HG03432 (cell line): ENCODE data around the gene TMEM120A.
"Not testable (repeated sequence)": the region's sequence is repeated elsewhere in the genome, so short reads cannot be mapped to it uniquely, and the experiment has no call there.

Experiments
- ATAC-seq: cut with Tn5 transposase; IDR thresholded peaks from one replicate; pipeline ENCODE4 v1.9.1; 2021; ENCODE audit warnings: mild to moderate bottlenecking, moderate library complexity; ENCODE audit not compliant: unreplicated experiment

TMEM120A gene

DNA sequence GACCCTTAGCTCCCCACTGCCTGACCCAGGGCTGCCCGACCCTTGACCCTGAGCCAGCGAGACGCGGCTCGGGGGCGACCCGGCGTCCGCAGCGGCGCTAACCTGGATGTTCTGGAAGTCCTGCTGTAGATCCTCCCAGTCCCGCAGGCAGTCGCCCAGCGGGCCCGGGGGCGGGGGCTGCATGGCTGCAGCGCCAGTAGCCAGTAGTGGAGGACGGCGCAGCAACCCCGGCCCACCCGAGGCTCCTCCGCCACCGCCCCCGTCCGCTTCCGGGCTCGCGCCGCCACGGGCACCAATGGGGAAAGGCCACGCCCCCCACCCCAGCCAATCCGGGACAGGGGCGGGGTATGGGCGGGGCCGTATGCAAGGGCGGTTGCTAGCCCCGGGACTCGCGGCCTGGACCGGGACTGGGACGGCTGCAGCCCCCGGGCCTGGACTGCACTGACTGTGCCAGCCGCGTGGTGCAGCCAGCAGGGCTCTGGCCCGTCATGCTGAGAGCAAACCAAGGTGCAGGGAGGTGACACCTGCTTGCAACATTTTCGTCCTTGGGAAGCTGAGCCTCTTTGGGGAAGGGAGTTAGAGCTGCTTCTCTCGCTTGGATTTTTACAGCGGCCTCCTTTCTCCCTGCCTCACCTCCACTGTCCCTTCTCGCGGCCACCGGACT lies at the start of gene TMEM120A:
Gene TMEM120A (minus strand): TSS at position 208 of the 664 bp plus-strand sequence. CDS start 25 bp downstream, at position 183.
- peak; percentile 96 for ATAC-seq

GRCh38 chr7:76040126-76040525 lies 45.7 kb upstream of the TMEM120A start:
- no peak for ATAC-seq

DNA sequence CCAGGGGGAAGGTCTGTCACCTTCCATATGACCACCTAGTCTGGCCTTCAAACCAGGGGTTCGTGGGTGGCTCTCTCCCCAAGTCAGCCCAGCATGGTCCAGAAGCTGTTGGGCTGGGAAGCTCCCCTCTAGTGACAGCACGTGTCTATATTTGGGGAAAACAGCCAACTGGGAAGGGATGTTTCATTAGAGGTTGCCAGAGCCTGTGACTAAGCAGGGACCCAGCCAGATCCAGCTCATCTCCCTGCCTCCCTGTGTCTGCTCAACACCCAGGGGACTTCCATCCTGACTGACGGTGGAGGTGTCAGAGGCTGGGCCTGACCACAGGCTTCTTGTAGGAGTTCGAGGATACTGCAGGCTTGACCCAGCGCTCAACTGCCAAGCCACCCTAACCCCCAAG lies 42.9 kb upstream of the TMEM120A start:
- no peak for ATAC-seq

DNA sequence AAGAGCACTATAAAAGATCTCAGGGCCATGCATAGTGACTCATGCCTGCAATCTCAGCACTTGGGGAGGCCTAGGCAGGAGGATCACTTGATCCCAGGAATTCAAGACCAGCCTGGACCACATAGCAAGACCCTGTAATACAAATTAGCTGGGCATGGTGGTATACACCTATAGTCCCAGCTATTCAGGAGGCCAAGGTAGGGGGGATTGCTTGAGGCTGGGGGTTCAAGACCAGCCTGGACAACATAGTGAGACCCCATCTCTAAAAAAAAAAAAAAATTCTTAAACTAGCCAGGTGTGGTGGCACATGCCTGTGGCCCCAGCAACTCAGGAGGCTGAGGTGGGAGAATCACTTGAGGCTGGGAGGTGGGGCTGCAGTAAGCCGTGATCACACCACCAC lies 37.6 kb upstream of the TMEM120A start:
- no peak for ATAC-seq

- not testable (repeated sequence) for ATAC-seq
These were observed 35.3 kb upstream of the TMEM120A start for GRCh38 chr7:76029682-76030081.

DNA sequence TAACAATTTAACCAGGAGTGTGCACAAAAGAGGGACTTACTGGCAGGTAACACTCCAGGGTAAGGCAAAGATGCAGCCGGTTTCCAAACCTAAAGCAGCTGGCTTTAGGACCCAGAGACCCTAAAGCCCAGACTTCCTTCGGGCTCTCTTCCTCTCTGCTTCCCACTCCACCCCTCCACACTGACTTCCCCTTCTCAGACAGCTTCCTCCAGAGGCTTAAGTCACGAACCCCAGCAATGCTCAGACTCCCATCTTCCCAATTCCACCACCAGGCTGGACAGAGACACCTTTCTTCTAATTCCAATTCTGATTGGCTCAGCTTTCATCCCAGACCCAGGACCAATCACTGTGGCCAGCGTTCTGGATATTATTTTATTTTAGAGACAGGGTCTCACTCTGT lies 28.6 kb upstream of the TMEM120A start:
- ATAC-seq, result no peak

GRCh38 chr7:76022026-76022780 lies 27.8 kb upstream of the TMEM120A start:
- no peak for ATAC-seq

DNA sequence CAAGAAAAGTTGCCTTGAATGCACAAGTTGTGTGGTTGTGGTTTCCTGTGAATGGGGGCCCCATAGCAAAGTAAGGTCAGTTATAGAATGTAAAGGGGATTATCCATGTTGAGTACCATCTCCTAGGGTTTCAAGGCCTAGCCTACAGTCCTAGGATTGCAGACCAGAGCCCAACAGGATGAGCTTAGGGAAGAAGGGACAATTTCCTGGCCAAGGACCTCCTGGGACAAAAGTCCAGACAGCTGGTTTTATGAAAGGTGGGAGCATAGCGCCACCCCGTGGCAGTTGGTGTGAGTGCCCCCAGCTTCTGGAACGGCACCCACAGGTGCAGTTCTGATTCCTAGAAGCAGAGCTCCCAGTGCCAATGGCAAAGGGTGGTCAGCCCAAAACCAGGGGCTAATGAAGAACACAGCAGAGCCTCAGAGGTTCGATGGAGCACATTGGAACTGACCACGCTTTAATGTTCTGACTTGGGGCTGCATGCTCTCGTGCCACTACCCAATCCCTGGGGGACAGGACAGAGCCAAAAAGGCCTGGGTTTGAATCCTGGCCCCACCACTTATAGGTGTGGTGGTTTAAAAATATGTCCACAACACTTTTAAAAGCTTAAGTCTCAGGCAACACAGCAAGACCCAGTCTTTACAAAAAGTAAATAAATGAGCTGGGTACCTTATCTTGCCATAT lies 25.8 kb upstream of the TMEM120A start:
- ATAC-seq, result no peak

GRCh38 chr7:76018520-76018919 lies 24.1 kb upstream of the TMEM120A start:
- not testable (repeated sequence) for ATAC-seq

GRCh38 chr7:76016191-76016947 lies 22.0 kb upstream of the TMEM120A start:
- no peak for ATAC-seq

GRCh38 chr7:76011442-76011861 lies 17.1 kb upstream of the TMEM120A start:
- no peak for ATAC-seq

GRCh38 chr7:76009672-76010600 lies 15.5 kb upstream of the TMEM120A start:
- ATAC-seq, result no peak

- ATAC-seq, result no peak
These were observed 13.8 kb upstream of the TMEM120A start for GRCh38 chr7:76008156-76008687.

DNA sequence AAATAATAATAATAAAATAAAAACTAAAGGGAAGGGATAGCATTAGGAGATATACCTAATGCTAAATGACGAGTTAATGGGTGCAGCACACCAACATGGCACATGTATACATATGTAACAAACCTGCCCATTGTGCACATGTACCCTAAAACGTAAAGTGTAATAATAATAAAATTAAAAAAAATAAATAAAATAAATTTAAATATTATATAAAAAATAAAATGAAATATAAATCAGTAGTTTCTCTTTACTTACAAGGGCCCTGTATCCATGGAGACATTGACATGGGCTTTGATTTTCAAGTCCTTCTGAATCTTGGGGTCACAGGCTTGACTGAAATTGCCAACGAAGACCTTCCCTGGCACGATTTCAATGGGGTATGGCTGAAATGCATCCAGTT lies 10.6 kb upstream of the TMEM120A start:
- ATAC-seq, result not testable (repeated sequence)

DNA sequence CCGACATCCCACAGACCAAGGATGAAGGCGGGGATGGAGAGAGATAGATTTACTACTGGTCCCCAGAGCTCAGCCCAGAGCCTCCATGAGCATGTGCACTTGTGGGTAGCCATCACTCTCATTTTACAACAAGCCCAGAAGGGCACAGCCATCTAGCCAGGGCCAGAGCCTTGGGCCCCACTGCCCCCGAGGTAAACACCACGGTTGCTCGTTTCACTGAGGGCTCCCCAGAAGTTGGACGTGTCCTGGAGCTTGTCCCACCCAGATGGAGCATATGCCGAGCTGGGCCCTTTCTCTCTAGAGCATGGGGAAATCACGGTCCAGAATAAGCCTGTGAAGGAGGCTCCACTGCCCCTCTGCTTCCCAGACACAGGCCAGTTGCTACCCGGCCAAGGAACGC lies 9.0 kb upstream of the TMEM120A start:
- ATAC-seq, result no peak

GRCh38 chr7:76002822-76003221 lies 8.4 kb upstream of the TMEM120A start:
- ATAC-seq, result no peak

DNA sequence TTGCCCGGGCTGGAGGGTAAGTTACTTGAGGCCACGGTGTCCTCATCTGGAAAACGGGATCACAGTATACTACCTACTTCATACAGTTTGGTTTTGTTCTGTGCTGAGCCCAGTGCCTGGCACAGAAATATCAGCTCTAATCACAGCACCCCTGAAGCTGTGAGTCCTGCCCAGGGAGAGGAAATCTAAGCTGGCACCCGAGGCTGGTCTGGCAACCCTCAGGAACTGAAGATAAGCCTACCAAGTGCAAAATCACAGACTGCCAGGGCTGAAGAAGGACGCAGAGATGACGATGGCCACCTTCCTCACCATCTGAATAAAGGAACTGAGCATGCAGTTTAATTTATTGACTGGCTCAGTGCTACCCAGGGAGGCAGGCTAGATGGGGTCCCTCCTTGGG lies 7.7 kb upstream of the TMEM120A start:
- no peak for ATAC-seq

- ATAC-seq, result no peak
These were observed 6.2 kb upstream of the TMEM120A start for GRCh38 chr7:76000566-76000965.

- ATAC-seq, result no peak
These were observed 3.6 kb upstream of the TMEM120A start for GRCh38 chr7:75998038-75998437.

DNA sequence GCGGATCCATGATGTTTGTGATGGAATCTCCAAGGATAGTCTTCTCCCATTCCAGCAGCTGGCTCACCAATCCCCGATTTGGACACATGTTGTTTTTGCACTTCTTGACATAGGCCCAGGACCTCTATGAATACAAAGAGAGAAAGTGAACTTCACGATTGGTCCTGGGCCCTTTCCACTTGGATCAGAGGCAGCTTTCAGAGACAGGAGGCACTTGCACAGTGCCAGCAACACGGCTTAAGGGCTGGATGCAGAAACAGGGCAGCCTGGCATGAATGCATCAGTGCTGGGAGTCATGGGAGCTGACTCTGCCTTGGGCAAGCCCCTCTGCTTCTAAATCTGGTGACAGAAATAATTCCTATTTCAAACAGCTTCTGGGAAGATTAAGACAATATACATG lies 2.1 kb upstream of the TMEM120A start:
- no peak for ATAC-seq
